Common myeloid progenitor, CD34-positive (primary cell): ENCODE results near the gene GSS.
A peak's percentile ranks its signal among the peaks of the same experiment; 100 is the strongest.

ENCODE experiments used
- CTCF ChIA-PET: fragments of 350-600 bp; sonication (Branson Sonifier 250); formaldehyde crosslinking; loops from one replicate; lab custom pipeline; 2021; ENCODE audit warnings: antibody characterized with exemption; lab: Charles Lee
- POLR2A ChIA-PET: fragments of 350-600 bp; sonication (Branson Sonifier 250); formaldehyde crosslinking; loops from one replicate; lab custom pipeline; 2021; ENCODE audit warnings: antibody characterized with exemption; lab: Charles Lee
- DNase-seq, 3 donors: peaks; one replicate each; pipeline versions ENCODE4 v3.0.0 to v3.0.0-alpha.2; 2013
- H3K27ac ChIP-seq, 2 experiments: 1 replicate in 1 of 2; 2 replicates in 1 of 2; pipeline ENCODE4 v1.7.0; 2013; ENCODE audit warnings: inconsistent platforms in 2 of 2, low read length in 2 of 2, mild to moderate bottlenecking in 2 of 2, low read depth in 1 of 2, moderate library complexity in 1 of 2; ENCODE audit not compliant: severe bottlenecking in 2 of 2, insufficient read depth in 1 of 2, poor library complexity in 1 of 2
- H3K27me3 ChIP-seq, 5 experiments: replicated peaks in 2 of 5; 1 replicate in 3 of 5; 2 replicates in 2 of 5; pipeline versions ENCODE4 v1.6.1 to v1.7.0; 2013; ENCODE audit warnings: low read length in 4 of 5, mild to moderate bottlenecking in 2 of 5, moderate library complexity in 2 of 5, inconsistent platforms in 1 of 5; ENCODE audit not compliant: insufficient read depth in 5 of 5, control insufficient read depth in 4 of 5
- H3K36me3 ChIP-seq, 4 experiments: 1 replicate in 2 of 4; 2 replicates in 2 of 4; pipeline versions ENCODE4 v1.6.1 to v1.7.0; 2013; ENCODE audit warnings: low read length in 3 of 4, control low read depth in 1 of 4, mild to moderate bottlenecking in 1 of 4; ENCODE audit not compliant: control insufficient read depth in 4 of 4, insufficient read depth in 4 of 4
- H3K4me1 ChIP-seq, 4 experiments: 1 replicate in 3 of 4; 2 replicates in 1 of 4; pipeline versions ENCODE4 v1.6.1 to v1.7.1; 2013; ENCODE audit warnings: low read length in 3 of 4, mild to moderate bottlenecking in 3 of 4, control low read depth in 1 of 4, inconsistent platforms in 1 of 4, moderate library complexity in 1 of 4; ENCODE audit not compliant: control insufficient read depth in 4 of 4, insufficient read depth in 4 of 4; ENCODE audit errors: control extremely low read depth in 1 of 4
- H3K4me3 ChIP-seq, 7 experiments: 1 replicate in 4 of 7; 2 replicates in 3 of 7; pipeline versions ENCODE4 v1.5.1 to v1.7.0; 2013; ENCODE audit warnings: mild to moderate bottlenecking in 7 of 7, low read length in 6 of 7, moderate library complexity in 6 of 7, inconsistent platforms in 2 of 7, low read depth in 2 of 7, control low read depth in 1 of 7; ENCODE audit not compliant: insufficient read depth in 4 of 7, control insufficient read depth in 1 of 7; ENCODE audit errors: extremely low read depth in 1 of 7
- H3K9me3 ChIP-seq, 5 experiments: 1 replicate in 4 of 5; 2 replicates in 1 of 5; pipeline versions ENCODE4 v1.6.1 to v1.7.1; 2013; ENCODE audit warnings: low read length in 4 of 5, mild to moderate bottlenecking in 2 of 5, inconsistent platforms in 1 of 5, low read depth in 1 of 5, moderate library complexity in 1 of 5; ENCODE audit not compliant: control insufficient read depth in 4 of 5, insufficient read depth in 2 of 5; ENCODE audit errors: control extremely low read depth in 1 of 5
- WGBS: methylation state at CpG from one replicate; pipeline ENCODE4 v1.1.5; 2013; ENCODE audit not compliant: insufficient coverage; 5-methylcytosine and 5-hydroxymethylcytosine counted together

The GSS gene

DNA sequence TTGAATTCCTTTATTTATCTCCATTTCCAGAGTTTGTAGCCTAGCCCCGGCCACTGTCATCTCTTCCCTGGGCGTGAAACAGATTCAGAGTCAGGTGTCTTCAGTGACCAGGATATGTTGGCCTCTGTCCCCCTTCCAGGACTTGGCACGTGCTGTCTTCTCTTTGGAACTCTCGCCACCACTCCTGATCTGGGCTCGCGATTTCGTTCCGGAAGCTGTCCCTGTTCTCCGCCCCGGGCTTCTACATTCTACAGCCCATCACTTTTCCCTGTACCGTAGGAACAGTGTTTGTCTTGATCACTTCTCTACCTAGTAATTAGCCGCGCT, 739 bp downstream of the GSS start:
- Histone ChIP-seq H3K36me3 (peaks cover 0 to 12% (median 3%) of the 10 kb centered on the region in 4 experiments), H3K4me1 (peaks cover 8 to 16% (median 13%) of the 10 kb centered on the region in 4 experiments), H3K9me3 (peaks cover 0 to 2% (median 0%) of the 10 kb centered on the region in 5 experiments), H3K4me3 (peak overlapping the region; percentile 64 to 97 (median 84)), H3K27ac (peak overlapping the region; percentile 74 to 90), H3K27me3 (no peaks in the 10 kb centered on the region)
- DNase-seq = no peak
- ChIA-PET CTCF (interaction anchor here (1.5 to 6.2 kb wide), 5 partner anchors 11 to 129 kb away, joined by 4 to 87 read pairs (median 7); partner anchors contain the start of genes ACSS2, GGT7 and NCOA6), POLR2A (interaction anchor here (2.1 kb wide), 1 partner anchor 79 kb away, joined by 9 read pairs; the partner anchor contains the start of gene ACSS2)
- WGBS = 24% methylated on average over 13 of the region's 13 CpGs

DNA sequence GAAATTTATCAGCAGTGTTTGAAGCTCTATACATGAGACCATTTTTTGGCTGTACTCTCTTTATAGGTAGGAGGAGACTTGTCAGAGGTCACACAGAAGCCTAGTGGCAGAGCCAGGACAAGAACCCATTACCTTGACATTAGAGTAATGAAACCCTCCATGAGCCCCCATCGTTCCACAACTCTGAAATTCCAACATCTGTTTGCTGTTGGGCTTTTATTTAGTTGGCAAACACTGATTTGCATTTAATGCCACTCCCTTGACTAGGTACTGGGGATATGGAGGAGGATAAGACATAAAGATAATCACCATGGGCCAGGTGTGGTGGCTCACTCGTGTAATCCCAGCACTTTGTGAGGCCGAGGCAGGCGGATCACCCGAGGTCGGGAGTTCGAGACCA, 1.6 kb downstream of the GSS start:
- Histone ChIP-seq H3K9me3 (peaks cover 0 to 2% (median 0%) of the 10 kb centered on the region in 5 experiments), H3K4me3 (no peak overlapping the region), H3K27me3 (no peaks in the 10 kb centered on the region), H3K4me1 (peaks cover 8 to 16% (median 13%) of the 10 kb centered on the region in 4 experiments), H3K36me3 (peaks cover 0 to 21% (median 4%) of the 10 kb centered on the region in 4 experiments), H3K27ac (no peak overlapping the region)
- POLR2A ChIA-PET = no interaction called here
- 93% methylated on average over 2 of the region's 7 CpGs for WGBS
- no peak for DNase-seq
- CTCF ChIA-PET = no interaction called here

DNA sequence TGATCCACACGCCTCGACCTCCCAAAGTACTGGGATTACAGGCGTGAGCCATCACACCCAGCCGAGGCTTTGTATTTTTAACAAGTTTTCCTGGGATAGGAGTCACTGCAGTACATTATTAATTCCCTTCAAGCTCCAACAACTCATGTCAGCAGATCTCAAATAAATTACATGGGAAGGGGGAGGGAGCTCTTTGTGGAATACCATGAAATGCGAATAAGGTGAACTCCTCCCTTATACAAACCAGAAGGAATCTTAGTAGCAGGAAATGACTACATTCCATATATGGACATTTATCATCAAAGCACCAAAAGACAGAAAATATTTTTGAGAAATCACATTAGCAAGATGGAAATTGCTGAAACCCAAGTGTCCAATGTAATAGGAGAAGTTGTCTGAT, 2.9 kb downstream of the GSS start:
- no peak overlapping the region for H3K27ac ChIP-seq
- peaks cover 0 to 1% (median 0%) of the 10 kb centered on the region in 5 experiments for H3K9me3 ChIP-seq
- peaks cover 8 to 16% (median 13%) of the 10 kb centered on the region in 4 experiments for H3K4me1 ChIP-seq
- ChIA-PET POLR2A (no interaction called here), CTCF (interaction anchor here (1.0 to 1.4 kb wide), 4 partner anchors 11 to 118 kb away, joined by 3 to 4 read pairs (median 4); no protein-coding TSS in a partner anchor)
- no peaks in the 10 kb centered on the region for H3K27me3 ChIP-seq
- H3K36me3 ChIP-seq = peaks cover 2 to 25% (median 4%) of the 10 kb centered on the region in 4 experiments
- no peak for DNase-seq
- no peak overlapping the region for H3K4me3 ChIP-seq
- 100% methylated on average over 3 of the region's 5 CpGs for WGBS

DNA sequence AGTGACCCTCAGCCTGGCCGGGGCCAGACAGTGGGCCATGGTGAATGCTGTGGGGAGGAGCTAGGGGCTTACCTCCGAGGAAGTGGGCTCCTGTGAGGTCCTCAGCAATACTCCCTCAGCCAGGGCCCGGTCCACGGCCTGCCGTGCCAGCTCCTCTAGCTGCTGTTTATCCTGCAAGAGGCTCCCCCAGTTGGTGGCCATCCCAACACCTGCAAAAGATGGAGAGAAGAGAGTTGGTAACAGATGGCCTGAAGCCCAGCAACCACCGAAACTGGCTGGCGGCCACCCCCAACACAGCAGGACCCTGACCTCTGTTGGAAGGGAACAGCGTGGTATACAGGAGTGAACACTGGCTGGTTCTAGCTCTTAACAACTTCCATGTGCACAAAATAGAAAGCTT, 4.0 kb downstream of the GSS start:
- H3K27me3 ChIP-seq = no peaks in the 10 kb centered on the region
- peaks cover 8 to 16% (median 13%) of the 10 kb centered on the region in 4 experiments for H3K4me1 ChIP-seq
- no peak for DNase-seq
- no peaks in the 10 kb centered on the region for H3K9me3 ChIP-seq
- no peak overlapping the region for H3K27ac ChIP-seq
- ChIA-PET CTCF (interaction anchor here (1.2 to 1.4 kb wide), 3 partner anchors 10 to 76 kb away, joined by 3 to 4 read pairs (median 3); partner anchors contain the start of gene ACSS2), POLR2A (no interaction called here)
- H3K36me3 ChIP-seq = peaks cover 2 to 29% (median 6%) of the 10 kb centered on the region in 4 experiments
- no peak overlapping the region for H3K4me3 ChIP-seq
- 95% methylated on average over 7 of the region's 8 CpGs for WGBS

DNA sequence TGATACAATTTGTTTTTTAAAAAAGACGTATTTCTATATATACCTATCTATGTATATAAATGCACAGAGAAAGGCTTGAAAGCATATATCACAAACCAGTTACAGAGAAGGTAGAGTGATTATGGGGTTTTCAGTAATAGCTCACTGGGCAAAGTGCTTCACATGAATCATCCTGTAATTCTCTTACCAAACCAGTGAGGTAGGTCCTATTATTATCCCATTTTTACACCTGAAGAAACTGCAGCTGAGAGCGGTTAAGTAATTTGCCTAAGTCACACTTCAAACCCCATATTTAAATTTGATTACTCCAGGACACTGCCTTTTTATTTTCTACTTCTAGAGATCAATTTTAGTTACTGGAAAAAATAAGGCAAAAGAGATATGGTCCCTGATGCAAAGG, 4.4 kb downstream of the GSS start:
- Histone ChIP-seq H3K27me3 (no peaks in the 10 kb centered on the region), H3K27ac (no peak overlapping the region), H3K4me1 (peaks cover 6 to 14% (median 10%) of the 10 kb centered on the region in 4 experiments), H3K9me3 (no peaks in the 10 kb centered on the region), H3K4me3 (no peak overlapping the region), H3K36me3 (peaks cover 6 to 33% (median 9%) of the 10 kb centered on the region in 4 experiments)
- CTCF ChIA-PET = interaction anchor here (1.2 to 1.3 kb wide), 2 partner anchors 29 to 75 kb away, joined by 3 to 4 read pairs; partner anchors contain the start of gene ACSS2
- DNase-seq = no peak
- POLR2A ChIA-PET = no interaction called here
- WGBS = 100% methylated on average over 1 of the region's 2 CpGs

DNA sequence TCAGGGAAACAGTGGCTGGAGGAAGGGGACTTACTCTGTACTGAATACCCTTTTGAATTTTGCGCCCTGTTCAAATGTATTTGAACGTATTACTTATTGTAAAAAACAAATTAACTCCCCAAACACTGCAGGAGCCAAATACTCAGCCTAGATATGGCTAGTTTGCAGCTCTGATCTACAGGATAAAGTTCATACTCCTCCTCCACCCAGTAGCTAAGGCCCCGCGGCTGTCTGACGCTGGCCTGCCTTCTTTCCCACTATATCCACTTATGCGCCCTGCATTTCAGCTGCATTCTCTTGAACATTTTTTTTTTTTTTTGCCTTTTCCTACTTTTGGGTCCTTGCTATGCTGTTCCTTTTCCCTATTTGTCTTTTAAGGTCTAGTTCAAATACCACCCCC, 6.5 kb downstream of the GSS start:
- Histone ChIP-seq H3K36me3 (peaks cover 9 to 45% (median 22%) of the 10 kb centered on the region in 4 experiments), H3K27ac (no peak overlapping the region), H3K27me3 (no peaks in the 10 kb centered on the region), H3K4me3 (no peak overlapping the region), H3K4me1 (no peaks in the 10 kb centered on the region), H3K9me3 (no peaks in the 10 kb centered on the region)
- ChIA-PET POLR2A (interaction anchor here (0.7 kb wide), 1 partner anchor 18 kb away, joined by 3 read pairs; no protein-coding TSS in a partner anchor), CTCF (interaction anchor here (1.1 to 1.2 kb wide), 2 partner anchors 9 to 10 kb away, joined by 3 to 4 read pairs; no protein-coding TSS in a partner anchor)
- 97% methylated on average over 6 of the region's 6 CpGs for WGBS
- no peak for DNase-seq

DNA sequence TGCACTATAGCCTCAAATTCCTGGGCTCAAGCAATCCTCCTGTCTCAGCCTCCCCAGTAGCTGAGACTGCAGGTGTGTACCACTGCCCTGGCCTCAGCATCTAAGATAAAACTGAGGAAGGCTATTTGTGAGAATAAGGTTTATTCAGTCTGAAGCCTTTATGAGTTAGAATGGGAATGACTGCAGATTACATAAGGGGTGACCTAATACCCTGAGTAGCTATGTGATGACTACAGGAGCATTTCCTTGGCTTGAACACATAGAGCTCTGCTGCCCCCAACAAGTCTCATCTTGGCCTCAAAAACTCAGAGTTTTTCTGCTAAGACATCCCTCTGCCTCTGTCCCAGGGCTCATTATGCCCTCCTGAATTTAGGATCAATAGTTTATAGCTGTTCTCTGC, 7.6 kb downstream of the GSS start:
- Histone ChIP-seq H3K36me3 (peaks cover 15 to 55% (median 29%) of the 10 kb centered on the region in 4 experiments), H3K4me3 (no peak overlapping the region), H3K4me1 (no peaks in the 10 kb centered on the region), H3K27me3 (no peaks in the 10 kb centered on the region), H3K9me3 (no peaks in the 10 kb centered on the region), H3K27ac (no peak overlapping the region)
- POLR2A ChIA-PET = no interaction called here
- no peak for DNase-seq
- CTCF ChIA-PET = interaction anchor here (1.2 kb wide), 1 partner anchor 9 kb away, joined by 4 read pairs; no protein-coding TSS in a partner anchor
